ACC112 (cell line): ENCODE results near the gene ROR2.

Experiments used
- H2AFZ ChIP-seq: fragments of 200-600 bp; sonication (generic); one replicate; pipeline ENCODE4 v1.6.0; 2017; ENCODE audit warnings: antibody characterized with exemption, low read length; ENCODE audit not compliant: unreplicated experiment
- H3K27ac ChIP-seq: fragments of 200-600 bp; sonication (generic); 2 replicates; pipeline ENCODE4 v1.5.1; 2014; ENCODE audit warnings: low read depth, mild to moderate bottlenecking, antibody characterized with exemption, low read length, moderate library complexity
- H3K27me3 ChIP-seq: fragments of 200-600 bp; sonication (generic); 2 replicates; pipeline ENCODE4 v1.6.1; 2014; ENCODE audit warnings: mild to moderate bottlenecking, antibody characterized with exemption, low read length, moderate library complexity, mixed read lengths; ENCODE audit not compliant: insufficient read depth
- H3K36me3 ChIP-seq: fragments of 200-600 bp; sonication (generic); 2 replicates; pipeline ENCODE4 v1.6.1; 2016; ENCODE audit warnings: mild to moderate bottlenecking, antibody characterized with exemption, low read length, moderate library complexity, mixed read lengths; ENCODE audit not compliant: insufficient read depth
- H3K4me1 ChIP-seq: fragments of 200-600 bp; sonication (generic); one replicate; pipeline ENCODE4 v1.6.1; 2016; ENCODE audit warnings: low read length, mixed read lengths; ENCODE audit not compliant: insufficient read depth, unreplicated experiment, control insufficient read depth
- H3K4me3 ChIP-seq: fragments of 200-600 bp; sonication (generic); 2 replicates; pipeline ENCODE4 v1.5.1; 2014; ENCODE audit warnings: mild to moderate bottlenecking, low read depth, low read length
- H3K79me2 ChIP-seq: fragments of 200-600 bp; sonication (generic); one replicate; pipeline ENCODE4 v1.6.0; 2016; ENCODE audit warnings: low read length; ENCODE audit not compliant: control insufficient read depth, unreplicated experiment, insufficient read depth

The ROR2 gene

DNA sequence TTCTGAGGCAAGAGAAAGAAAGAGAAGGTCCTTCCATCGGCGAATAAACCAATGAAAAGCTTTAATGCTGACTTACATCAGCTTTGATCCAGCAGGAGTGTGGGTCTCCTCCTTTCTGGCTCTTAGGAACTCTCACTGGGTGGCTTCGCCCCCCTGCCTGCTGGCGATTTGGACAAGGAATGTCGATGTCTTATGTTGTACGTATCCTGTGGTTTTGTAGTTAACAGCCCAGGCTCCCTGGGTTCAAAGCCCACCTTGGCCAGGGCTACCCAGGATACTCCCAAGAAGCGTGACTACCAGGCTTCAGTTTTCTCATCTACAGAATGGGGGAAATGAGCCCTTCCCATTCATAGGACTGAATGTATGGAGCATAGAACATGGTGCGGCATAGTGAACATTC lies 124.2 kb downstream of the ROR2 start:
- no peak overlapping the region for H3K27ac ChIP-seq
- peaks cover 3% of the 10 kb centered on the region for H3K79me2 ChIP-seq
- H3K4me1 ChIP-seq = peaks cover 17% of the 10 kb centered on the region
- no peaks in the 10 kb centered on the region for H3K36me3 ChIP-seq
- H3K27me3 ChIP-seq = no peaks in the 10 kb centered on the region
- H2AFZ ChIP-seq = no peak overlapping the region
- H3K4me3 ChIP-seq = no peak overlapping the region

DNA sequence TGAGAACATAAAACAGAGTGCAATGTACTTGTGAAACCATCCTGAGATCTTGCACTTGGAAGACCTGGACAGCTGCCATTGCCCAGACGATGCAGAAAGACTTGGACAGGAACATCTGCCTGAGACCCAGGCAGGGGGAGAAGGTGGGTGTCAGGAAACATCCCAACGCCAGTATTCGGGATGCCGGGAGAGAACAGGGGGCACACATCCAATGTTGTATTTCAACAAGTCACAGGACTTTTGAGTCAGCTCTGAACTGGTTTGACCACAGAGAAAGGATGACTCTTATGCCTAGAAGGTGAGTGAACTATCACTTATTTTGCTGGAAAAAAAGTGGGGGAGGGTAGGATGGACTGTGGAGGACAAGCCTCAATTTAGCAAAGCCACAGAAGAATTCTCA lies 124.6 kb downstream of the ROR2 start:
- H3K4me1 ChIP-seq = peaks cover 17% of the 10 kb centered on the region
- H3K27ac ChIP-seq = peak overlapping the region; percentile 34
- no peaks in the 10 kb centered on the region for H3K27me3 ChIP-seq
- H2AFZ ChIP-seq = no peak overlapping the region
- no peaks in the 10 kb centered on the region for H3K36me3 ChIP-seq
- no peak overlapping the region for H3K4me3 ChIP-seq
- peaks cover 3% of the 10 kb centered on the region for H3K79me2 ChIP-seq

DNA sequence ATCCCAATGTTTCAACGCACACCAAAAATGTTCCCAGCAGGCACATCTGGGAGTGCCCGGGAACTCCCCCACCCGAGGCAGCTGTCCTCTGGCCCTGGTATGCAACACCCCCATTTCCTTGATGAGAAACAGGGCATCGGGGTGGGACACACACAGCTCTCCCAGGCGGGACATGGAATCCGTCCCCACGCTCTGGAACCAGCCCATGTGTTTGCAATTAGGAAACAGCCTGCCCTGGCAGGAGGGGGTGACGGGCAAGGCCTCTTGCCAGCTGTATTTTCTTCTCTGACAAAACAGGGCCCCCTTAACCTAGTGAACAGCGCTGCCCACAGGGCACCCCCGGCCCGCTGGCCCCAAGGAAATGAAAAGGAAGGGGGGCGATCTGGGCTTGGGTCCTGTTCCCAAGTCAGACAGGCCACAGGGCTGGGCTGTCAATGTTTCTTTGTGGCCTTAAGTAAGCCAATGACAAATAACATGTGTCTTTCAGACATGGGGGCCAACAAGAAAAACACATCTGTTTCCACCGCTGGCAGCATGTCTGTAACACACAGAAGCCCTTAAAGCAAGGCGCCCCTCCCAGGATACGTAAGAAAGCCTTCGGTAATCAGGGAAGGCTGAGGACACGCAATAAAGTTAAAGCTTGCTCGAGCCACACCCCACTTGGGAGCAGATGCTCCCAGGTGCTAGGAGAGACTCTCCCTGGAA lies 125.3 kb downstream of the ROR2 start:
- peak overlapping the region; percentile 76 for H2AFZ ChIP-seq
- peaks cover 3% of the 10 kb centered on the region for H3K79me2 ChIP-seq
- no peaks in the 10 kb centered on the region for H3K36me3 ChIP-seq
- peak overlapping the region; percentile 7; the same call in 1 of the 2 replicates for H3K4me3 ChIP-seq
- H3K4me1 ChIP-seq = peaks cover 17% of the 10 kb centered on the region
- H3K27me3 ChIP-seq = no peaks in the 10 kb centered on the region
- peak overlapping the region; percentile 34 for H3K27ac ChIP-seq

DNA sequence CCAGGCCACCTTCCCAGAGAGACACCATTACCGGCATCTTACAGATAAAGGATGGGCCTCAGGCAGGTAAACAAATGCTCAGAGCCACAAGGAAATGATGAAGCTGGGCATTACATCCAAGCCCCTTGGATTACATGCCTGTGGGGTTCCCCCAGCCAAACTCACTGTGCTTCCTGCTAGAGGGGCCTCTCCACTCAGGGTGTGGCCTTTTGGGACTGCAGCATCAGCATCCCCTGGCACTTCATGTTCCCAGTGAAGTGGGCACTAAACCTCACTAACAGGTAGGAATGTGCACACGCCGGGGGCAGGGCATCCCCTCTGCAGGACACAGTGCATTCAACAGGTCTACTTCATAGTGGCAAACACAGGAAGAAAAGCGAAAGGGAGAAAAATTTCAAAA lies 125.9 kb downstream of the ROR2 start:
- no peak overlapping the region for H2AFZ ChIP-seq
- peak overlapping the region; percentile 7; the same call in 1 of the 2 replicates for H3K4me3 ChIP-seq
- H3K4me1 ChIP-seq = peaks cover 17% of the 10 kb centered on the region
- H3K27ac ChIP-seq = peak overlapping the region; percentile 34; the same call in 1 of the 2 replicates
- no peaks in the 10 kb centered on the region for H3K27me3 ChIP-seq
- H3K79me2 ChIP-seq = peaks cover 3% of the 10 kb centered on the region
- no peaks in the 10 kb centered on the region for H3K36me3 ChIP-seq

DNA sequence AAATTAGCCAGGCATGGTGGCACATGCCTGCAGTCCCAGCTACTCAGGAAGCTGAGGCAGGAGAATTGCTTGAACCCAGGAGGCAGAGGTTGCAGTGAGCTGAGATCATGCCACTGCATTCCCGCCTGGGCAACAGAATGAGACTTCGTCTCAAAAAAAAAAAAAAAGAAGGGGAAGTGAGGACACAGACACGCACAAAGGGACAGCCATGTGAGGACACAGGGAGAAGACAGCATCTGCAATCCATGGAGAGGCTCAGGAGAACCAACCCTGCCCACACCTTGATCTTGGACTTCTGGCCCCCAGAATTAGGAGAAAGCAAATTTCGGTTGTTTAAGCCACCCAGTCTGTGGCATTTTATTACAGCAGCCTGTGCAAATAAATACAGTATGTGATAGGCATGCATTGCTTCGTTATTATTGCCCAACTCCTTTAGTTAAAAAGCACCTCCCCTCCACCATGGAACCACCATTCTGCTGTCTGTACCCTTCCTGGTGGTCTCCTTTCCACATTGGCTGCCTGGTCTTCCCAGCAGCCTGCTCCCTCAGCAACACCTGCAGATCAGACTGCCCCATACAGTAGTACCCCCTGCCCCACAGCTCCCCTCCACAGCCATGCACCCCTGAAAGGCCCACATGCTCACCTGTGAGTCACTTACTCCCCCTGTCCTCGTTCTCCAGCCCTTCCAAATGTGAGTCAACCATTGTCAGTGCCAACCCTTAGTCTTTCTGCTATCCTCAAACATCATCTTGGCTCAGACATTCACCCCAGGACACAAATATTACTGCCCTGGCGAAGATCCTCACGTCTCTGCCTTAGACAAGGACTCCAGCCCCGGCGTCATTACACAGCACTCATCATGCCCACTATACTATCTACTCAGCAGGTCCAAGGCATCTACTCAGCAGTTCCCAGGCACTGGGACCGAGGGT lies 128.8 kb downstream of the ROR2 start:
- Histone ChIP-seq H3K79me2 (peaks cover 3% of the 10 kb centered on the region), H3K4me3 (no peak overlapping the region), H3K27ac (no peak overlapping the region), H3K4me1 (peaks cover 34% of the 10 kb centered on the region), H3K27me3 (no peaks in the 10 kb centered on the region), H3K36me3 (no peaks in the 10 kb centered on the region), H2AFZ (no peak overlapping the region)

DNA sequence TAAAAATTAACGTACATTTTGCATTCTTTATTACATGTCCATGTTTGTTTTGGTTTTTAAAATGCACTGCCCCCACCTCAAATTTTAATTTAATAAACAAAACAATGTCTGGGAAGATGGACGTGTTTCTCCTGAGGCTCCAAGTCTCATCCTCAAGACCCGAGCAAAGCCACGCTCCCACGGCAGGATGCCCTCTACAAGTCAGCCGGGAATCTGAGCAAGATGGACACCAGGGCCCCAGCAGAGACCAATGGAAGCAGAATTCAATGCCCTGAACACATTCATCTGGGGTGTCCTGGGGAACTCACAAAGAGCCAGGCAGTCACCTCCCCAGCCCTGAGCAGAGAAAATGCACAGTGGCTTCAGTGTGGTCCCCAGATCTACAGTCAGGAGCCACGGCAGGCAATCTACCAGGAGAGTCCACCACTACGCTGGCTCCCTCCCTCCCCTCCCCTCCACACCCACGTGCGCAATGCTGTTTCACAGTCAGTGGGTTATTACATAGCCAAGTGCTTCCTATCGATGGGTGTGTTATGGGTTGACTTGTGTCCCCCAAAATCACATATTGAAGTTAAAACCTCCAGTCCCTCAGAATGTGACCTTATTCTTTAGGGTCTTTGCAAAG lies 129.8 kb downstream of the ROR2 start:
- Histone ChIP-seq H3K79me2 (peaks cover 3% of the 10 kb centered on the region), H3K4me1 (peaks cover 29% of the 10 kb centered on the region), H3K4me3 (no peak overlapping the region)

DNA sequence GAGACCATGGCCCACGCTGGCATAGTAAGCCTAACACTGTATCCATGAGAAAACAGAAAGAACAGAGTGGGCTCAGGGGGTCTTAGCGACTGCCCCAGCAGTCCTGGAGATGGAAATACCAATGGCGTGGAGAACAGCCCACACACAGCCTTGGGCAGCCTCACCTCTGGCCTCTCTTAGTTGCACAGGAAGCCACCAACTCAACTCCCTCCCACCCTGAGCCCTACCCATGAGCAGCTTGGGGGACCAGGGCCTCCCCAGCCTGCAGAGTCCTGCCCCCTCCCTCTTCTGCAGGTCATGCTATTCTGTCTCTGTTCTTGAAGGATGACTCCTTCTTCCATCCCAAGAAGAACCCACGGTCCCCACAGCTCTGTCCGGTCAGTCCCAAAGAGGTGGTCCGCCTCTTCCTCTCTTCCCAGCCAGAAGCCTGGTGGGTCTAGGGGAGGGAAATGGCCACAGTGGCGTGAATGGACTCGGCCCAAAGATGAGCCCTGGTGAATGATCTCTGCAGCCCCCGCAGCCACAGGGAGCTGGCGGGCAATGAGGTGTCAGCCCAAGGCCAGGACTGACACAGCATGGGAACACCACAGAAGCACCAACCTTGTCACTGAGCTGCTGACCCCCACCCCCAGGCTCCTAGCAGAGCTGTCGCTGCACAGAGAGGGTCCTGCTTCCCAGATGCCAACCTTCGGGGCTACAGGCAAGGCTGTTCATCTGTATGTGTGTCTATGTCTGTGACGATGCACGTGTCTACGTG lies 131.2 kb downstream of the ROR2 start:
- no peaks in the 10 kb centered on the region for H3K36me3 ChIP-seq
- peak overlapping the region; percentile 88 for H3K27ac ChIP-seq
- H2AFZ ChIP-seq = no peak overlapping the region
- H3K27me3 ChIP-seq = no peaks in the 10 kb centered on the region
- no peak overlapping the region for H3K4me3 ChIP-seq
- H3K79me2 ChIP-seq = peaks cover 3% of the 10 kb centered on the region
- peaks cover 17% of the 10 kb centered on the region for H3K4me1 ChIP-seq

More for the DNA sequence above, 129.8 kb downstream of the ROR2 start:
- Histone ChIP-seq H2AFZ (no peak overlapping the region), H3K27me3 (no peaks in the 10 kb centered on the region), H3K36me3 (no peaks in the 10 kb centered on the region), H3K27ac (no peak overlapping the region)

DNA sequence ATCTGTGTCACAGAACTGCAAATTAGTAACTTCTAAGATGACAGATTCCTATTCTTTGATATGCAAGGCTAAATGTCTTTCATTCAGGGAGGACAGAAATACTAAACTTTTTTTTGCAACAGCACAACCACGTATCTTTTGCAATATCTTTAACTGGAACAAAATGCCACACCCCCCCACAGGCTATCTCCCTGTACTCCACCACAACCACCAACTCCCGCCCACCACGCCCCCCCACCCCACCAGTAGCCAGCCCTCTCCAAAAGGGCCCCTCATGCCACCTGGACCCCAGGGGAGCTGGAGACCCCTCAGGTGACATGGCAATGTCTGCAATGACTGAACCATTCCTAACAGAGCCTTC lies 131.8 kb downstream of the ROR2 start:
- H3K27ac ChIP-seq = peak overlapping the region; percentile 88
- H3K4me1 ChIP-seq = peaks cover 17% of the 10 kb centered on the region
- no peaks in the 10 kb centered on the region for H3K27me3 ChIP-seq
- H3K36me3 ChIP-seq = no peaks in the 10 kb centered on the region
- H3K79me2 ChIP-seq = peaks cover 3% of the 10 kb centered on the region
- peak overlapping the region; percentile 45 for H2AFZ ChIP-seq
- H3K4me3 ChIP-seq = peak overlapping the region; percentile 64

DNA sequence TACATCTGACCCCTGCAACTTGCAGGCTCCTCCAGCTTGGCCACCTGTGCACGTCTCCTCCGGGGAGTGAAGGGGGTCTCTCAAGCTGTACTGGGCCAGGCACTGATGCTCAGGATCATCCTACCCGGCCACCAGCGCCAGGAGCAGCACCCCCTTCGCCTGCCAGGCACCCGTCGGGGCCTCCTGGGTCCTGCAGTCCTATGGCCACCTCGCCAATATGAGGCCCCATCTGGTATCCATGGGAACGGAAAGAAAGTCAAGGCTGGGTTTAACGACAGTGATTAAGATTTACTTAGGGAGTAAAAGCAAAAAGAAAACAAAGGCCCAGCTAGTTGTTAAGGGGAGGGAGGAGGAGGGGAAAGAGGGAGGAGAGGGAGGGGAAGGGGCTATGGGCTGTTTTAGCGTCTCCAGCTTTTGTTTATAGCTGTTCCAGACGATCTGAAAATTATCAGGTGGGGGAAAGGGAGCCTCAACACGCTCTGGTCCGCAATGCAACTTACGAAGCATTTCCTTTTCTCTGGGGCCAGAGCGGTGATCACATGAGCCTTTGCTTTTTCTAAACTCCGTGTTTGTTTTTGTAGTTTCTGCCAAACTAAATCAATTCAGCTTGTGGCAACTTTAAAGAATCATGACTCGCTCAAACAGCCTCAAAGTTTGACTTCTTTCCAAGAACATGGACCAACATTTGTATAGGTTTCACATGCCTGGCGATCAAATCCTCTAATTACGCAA lies 132.4 kb downstream of the ROR2 start:
- H3K4me3 ChIP-seq = peak overlapping the region; percentile 64
- peak overlapping the region; percentile 45 for H2AFZ ChIP-seq
- no peaks in the 10 kb centered on the region for H3K36me3 ChIP-seq
- H3K79me2 ChIP-seq = peaks cover under 1% of the 10 kb centered on the region
- peaks cover 17% of the 10 kb centered on the region for H3K4me1 ChIP-seq
- peak overlapping the region; percentile 88 for H3K27ac ChIP-seq
- H3K27me3 ChIP-seq = no peaks in the 10 kb centered on the region
